Pulmonary artery endothelial cell (primary cell): ENCODE results near the gene EMD. TPM values are rescaled to one million over a fixed set of nuclear protein-coding genes. Genes with fewer than 3 reads are reported as not detected.
"Not testable (repeated sequence)": the region's sequence is repeated elsewhere in the genome, so short reads cannot be mapped to it uniquely, and the experiment has no call there.

Source experiments
- DNase-seq: peaks from one replicate; pipeline ENCODE4 v3.0.0-alpha.2; 2011; ENCODE audit warnings: low read depth, low spot score
- total RNA-seq: library from RNA; depleted of rRNA; stranded (reverse); fragments of >200 nt; gene quantifications from 2 replicates; pipeline ENCODE4 v1.2.3, GENCODE V29; 2014

The EMD gene
- total RNA-seq, result 20.1 and 23.5 TPM in 2 replicates

GRCh38 chrX:154378799-154379568 is at the start of gene EMD:
Gene EMD, plus strand, starts transcription at chrX:154379295. Its CDS starts 190 bp downstream, at chrX:154379485.
- DNase-seq, result peak; percentile 87

- no peak for DNase-seq
Observed at GRCh38 chrX:154332561-154332960, 46.5 kb upstream of the EMD start.

GRCh38 chrX:154333116-154333515 is 46.0 kb upstream of the EMD start:
- DNase-seq, result no peak

- DNase-seq, result peak; percentile 35
Observed at GRCh38 chrX:154333837-154334271, 45.2 kb upstream of the EMD start.

GRCh38 chrX:154334496-154334895 is 44.6 kb upstream of the EMD start:
- DNase-seq, result no peak

- not testable (repeated sequence) for DNase-seq
Observed at GRCh38 chrX:154341399-154342298, 37.4 kb upstream of the EMD start.

- not testable (repeated sequence) for DNase-seq
Observed at GRCh38 chrX:154343063-154343462, 36.0 kb upstream of the EMD start.

GRCh38 chrX:154343620-154344019 is 35.5 kb upstream of the EMD start:
- DNase-seq, result not testable (repeated sequence)

GRCh38 chrX:154348114-154348531 is 31.0 kb upstream of the EMD start:
- no peak for DNase-seq

- DNase-seq, result no peak
Observed at GRCh38 chrX:154348646-154349358, 30.3 kb upstream of the EMD start.

- DNase-seq, result no peak
Observed at GRCh38 chrX:154349359-154349935, 29.6 kb upstream of the EMD start.

- DNase-seq, result no peak
Observed at GRCh38 chrX:154349979-154350378, 29.1 kb upstream of the EMD start.

- no peak for DNase-seq
Observed at GRCh38 chrX:154350429-154351182, 28.5 kb upstream of the EMD start.

GRCh38 chrX:154351183-154352011 is 27.7 kb upstream of the EMD start:
- DNase-seq, result no peak

- no peak for DNase-seq
Observed at GRCh38 chrX:154352012-154352401, 27.1 kb upstream of the EMD start.

GRCh38 chrX:154352466-154352865 is 26.6 kb upstream of the EMD start:
- DNase-seq, result no peak

- no peak for DNase-seq
Observed at GRCh38 chrX:154353172-154353843, 25.8 kb upstream of the EMD start.

- no peak for DNase-seq
Observed at GRCh38 chrX:154354013-154354412, 25.1 kb upstream of the EMD start.

- DNase-seq, result no peak
Observed at GRCh38 chrX:154354516-154354915, 24.6 kb upstream of the EMD start.
